Astrocyte (in vitro differentiated cells and primary cell): ENCODE measurements around the gene HOXD11.

ENCODE experiments used
- EZH2 ChIP-seq: IDR thresholded peaks from 2 replicates; pipeline ENCODE4 v1.6.1; 2012; ENCODE audit warnings: mild to moderate bottlenecking, low read length, inconsistent platforms; ENCODE audit not compliant: insufficient read depth
- TF ChIP-seq, protein P1 (sequence below): IDR thresholded peaks from 2 replicates; pipeline ENCODE4 v1.5.1; 2011; ENCODE audit warnings: low read depth, mild to moderate bottlenecking, inconsistent platforms, low read length, moderate library complexity; ENCODE audit not compliant: insufficient read depth

DNA sequence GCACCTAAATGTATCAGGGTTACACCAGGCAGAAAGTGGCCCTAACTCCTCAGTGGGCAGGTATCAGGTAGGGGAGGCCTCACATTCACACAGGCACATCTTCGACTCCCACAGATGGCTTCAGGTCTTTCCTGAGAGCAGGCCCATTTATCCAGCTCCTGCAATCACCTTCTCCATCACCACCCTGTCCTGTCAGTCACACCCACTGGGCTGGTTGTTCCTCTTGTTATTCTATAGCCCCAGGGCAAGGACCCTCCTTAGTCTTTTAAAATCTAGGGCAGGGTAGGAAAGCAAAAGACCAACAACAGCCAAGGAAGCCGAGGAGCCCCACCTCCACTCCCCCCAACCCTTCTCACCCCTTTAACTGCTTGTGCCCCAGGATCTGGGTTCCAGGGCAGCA, 35.2 kb downstream of the HOXD11 start:
- no peak for TF ChIP-seq EZH2
- TF ChIP-seq, protein P1, sequence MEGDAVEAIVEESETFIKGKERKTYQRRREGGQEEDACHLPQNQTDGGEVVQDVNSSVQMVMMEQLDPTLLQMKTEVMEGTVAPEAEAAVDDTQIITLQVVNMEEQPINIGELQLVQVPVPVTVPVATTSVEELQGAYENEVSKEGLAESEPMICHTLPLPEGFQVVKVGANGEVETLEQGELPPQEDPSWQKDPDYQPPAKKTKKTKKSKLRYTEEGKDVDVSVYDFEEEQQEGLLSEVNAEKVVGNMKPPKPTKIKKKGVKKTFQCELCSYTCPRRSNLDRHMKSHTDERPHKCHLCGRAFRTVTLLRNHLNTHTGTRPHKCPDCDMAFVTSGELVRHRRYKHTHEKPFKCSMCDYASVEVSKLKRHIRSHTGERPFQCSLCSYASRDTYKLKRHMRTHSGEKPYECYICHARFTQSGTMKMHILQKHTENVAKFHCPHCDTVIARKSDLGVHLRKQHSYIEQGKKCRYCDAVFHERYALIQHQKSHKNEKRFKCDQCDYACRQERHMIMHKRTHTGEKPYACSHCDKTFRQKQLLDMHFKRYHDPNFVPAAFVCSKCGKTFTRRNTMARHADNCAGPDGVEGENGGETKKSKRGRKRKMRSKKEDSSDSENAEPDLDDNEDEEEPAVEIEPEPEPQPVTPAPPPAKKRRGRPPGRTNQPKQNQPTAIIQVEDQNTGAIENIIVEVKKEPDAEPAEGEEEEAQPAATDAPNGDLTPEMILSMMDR: no peak
